ENCODE data around the gene CTRL.

DNA sequence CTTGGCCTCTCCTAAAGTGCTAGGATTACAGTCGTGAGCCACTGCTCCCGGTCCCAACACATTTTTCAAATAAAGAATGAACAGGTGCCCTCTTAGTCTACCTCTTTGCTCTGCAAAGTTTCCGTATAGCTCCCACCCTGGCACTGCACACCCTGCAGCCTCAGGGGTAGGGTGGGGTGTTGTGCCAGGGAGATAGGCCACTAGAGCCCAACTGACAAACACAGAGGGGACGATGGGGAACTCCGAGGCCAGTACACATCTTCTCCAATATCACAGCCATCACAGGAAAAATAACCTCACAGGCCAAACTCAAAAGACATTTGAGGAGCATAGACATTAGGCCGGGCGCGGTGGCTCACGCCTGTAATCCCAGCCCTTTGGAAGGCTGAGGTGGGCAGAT is 39.4 kb upstream of the CTRL start:
- TF ChIP-seq, protein P1, sequence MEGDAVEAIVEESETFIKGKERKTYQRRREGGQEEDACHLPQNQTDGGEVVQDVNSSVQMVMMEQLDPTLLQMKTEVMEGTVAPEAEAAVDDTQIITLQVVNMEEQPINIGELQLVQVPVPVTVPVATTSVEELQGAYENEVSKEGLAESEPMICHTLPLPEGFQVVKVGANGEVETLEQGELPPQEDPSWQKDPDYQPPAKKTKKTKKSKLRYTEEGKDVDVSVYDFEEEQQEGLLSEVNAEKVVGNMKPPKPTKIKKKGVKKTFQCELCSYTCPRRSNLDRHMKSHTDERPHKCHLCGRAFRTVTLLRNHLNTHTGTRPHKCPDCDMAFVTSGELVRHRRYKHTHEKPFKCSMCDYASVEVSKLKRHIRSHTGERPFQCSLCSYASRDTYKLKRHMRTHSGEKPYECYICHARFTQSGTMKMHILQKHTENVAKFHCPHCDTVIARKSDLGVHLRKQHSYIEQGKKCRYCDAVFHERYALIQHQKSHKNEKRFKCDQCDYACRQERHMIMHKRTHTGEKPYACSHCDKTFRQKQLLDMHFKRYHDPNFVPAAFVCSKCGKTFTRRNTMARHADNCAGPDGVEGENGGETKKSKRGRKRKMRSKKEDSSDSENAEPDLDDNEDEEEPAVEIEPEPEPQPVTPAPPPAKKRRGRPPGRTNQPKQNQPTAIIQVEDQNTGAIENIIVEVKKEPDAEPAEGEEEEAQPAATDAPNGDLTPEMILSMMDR (IDR thresholded peaks at IDR 0.05), result no peak
- TF ChIP-seq POLR2AphosphoS5 (IDR thresholded peaks at IDR 0.05; ENCODE audit: low read depth, low read length), result no peak
- TF ChIP-seq SIN3A (IDR thresholded peaks at IDR 0.05; ENCODE audit: borderline replicate concordance, insufficient read depth, low read depth, low read length), result no peak
- TF ChIP-seq, protein P2, sequence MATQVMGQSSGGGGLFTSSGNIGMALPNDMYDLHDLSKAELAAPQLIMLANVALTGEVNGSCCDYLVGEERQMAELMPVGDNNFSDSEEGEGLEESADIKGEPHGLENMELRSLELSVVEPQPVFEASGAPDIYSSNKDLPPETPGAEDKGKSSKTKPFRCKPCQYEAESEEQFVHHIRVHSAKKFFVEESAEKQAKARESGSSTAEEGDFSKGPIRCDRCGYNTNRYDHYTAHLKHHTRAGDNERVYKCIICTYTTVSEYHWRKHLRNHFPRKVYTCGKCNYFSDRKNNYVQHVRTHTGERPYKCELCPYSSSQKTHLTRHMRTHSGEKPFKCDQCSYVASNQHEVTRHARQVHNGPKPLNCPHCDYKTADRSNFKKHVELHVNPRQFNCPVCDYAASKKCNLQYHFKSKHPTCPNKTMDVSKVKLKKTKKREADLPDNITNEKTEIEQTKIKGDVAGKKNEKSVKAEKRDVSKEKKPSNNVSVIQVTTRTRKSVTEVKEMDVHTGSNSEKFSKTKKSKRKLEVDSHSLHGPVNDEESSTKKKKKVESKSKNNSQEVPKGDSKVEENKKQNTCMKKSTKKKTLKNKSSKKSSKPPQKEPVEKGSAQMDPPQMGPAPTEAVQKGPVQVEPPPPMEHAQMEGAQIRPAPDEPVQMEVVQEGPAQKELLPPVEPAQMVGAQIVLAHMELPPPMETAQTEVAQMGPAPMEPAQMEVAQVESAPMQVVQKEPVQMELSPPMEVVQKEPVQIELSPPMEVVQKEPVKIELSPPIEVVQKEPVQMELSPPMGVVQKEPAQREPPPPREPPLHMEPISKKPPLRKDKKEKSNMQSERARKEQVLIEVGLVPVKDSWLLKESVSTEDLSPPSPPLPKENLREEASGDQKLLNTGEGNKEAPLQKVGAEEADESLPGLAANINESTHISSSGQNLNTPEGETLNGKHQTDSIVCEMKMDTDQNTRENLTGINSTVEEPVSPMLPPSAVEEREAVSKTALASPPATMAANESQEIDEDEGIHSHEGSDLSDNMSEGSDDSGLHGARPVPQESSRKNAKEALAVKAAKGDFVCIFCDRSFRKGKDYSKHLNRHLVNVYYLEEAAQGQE (IDR thresholded peaks at IDR 0.05; ENCODE audit: insufficient read depth in 1 of 2, low read depth in 2 of 2, low read length in 1 of 2), result no peak
- TF ChIP-seq TCF7L2 (IDR thresholded peaks at IDR 0.05; ENCODE audit: low read depth, low read length), result no peak
